Measurements from ENCODE around the gene CRYBB3.
"Not testable (repeated sequence)": the region's sequence is repeated elsewhere in the genome, so short reads cannot be mapped to it uniquely, and the experiment has no call there.

The CRYBB3 gene

GRCh38 chr22:25169278-25170031 is 30.2 kb upstream of the CRYBB3 start:
- no peak overlapping the region for H3K27ac Mint-ChIP-seq
- H3K36me3 Mint-ChIP-seq = no peaks in the 10 kb centered on the region
- no peaks in the 10 kb centered on the region for H3K27me3 Mint-ChIP-seq
- H3K9me3 Mint-ChIP-seq = no peaks in the 10 kb centered on the region
- no peak overlapping the region for H3K4me3 Mint-ChIP-seq
- H3K4me1 Mint-ChIP-seq = no peaks in the 10 kb centered on the region

GRCh38 chr22:25170426-25170980 is 29.2 kb upstream of the CRYBB3 start:
- no peak overlapping the region for H3K27ac Mint-ChIP-seq
- no peaks in the 10 kb centered on the region for H3K27me3 Mint-ChIP-seq

GRCh38 chr22:25172153-25172552 is 27.5 kb upstream of the CRYBB3 start:
- H3K27me3 Mint-ChIP-seq = no peaks in the 10 kb centered on the region

More at GRCh38 chr22:25170426-25170980, 29.2 kb upstream of the CRYBB3 start:
- no peaks in the 10 kb centered on the region for H3K4me1 Mint-ChIP-seq
- no peaks in the 10 kb centered on the region for H3K9me3 Mint-ChIP-seq
- H3K4me3 Mint-ChIP-seq = no peak overlapping the region
- H3K36me3 Mint-ChIP-seq = peaks cover 3% of the 10 kb centered on the region

GRCh38 chr22:25174156-25174887 is 25.3 kb upstream of the CRYBB3 start:
- peaks cover 6% of the 10 kb centered on the region for H3K36me3 Mint-ChIP-seq
- H3K27me3 Mint-ChIP-seq = no peaks in the 10 kb centered on the region
- H3K9me3 Mint-ChIP-seq = no peaks in the 10 kb centered on the region
- H3K27ac Mint-ChIP-seq = no peak overlapping the region
- H3K4me1 Mint-ChIP-seq = no peaks in the 10 kb centered on the region
- no peak overlapping the region for H3K4me3 Mint-ChIP-seq

More at GRCh38 chr22:25172153-25172552, 27.5 kb upstream of the CRYBB3 start:
- peaks cover 6% of the 10 kb centered on the region for H3K36me3 Mint-ChIP-seq
- H3K27ac Mint-ChIP-seq = no peak overlapping the region
- no peaks in the 10 kb centered on the region for H3K9me3 Mint-ChIP-seq
- H3K4me1 Mint-ChIP-seq = no peaks in the 10 kb centered on the region
- no peak overlapping the region for H3K4me3 Mint-ChIP-seq

- no peak overlapping the region for H3K4me3 Mint-ChIP-seq
Measured at GRCh38 chr22:25174888-25175411, 24.7 kb upstream of the CRYBB3 start.

GRCh38 chr22:25176175-25176574 is 23.5 kb upstream of the CRYBB3 start:
- Mint-ChIP-seq H3K27ac (no peak overlapping the region), H3K36me3 (peaks cover 14% of the 10 kb centered on the region)

More at GRCh38 chr22:25174888-25175411, 24.7 kb upstream of the CRYBB3 start:
- peaks cover 13% of the 10 kb centered on the region for H3K36me3 Mint-ChIP-seq
- H3K27me3 Mint-ChIP-seq = no peaks in the 10 kb centered on the region
- H3K27ac Mint-ChIP-seq = no peak overlapping the region
- H3K4me1 Mint-ChIP-seq = no peaks in the 10 kb centered on the region
- no peaks in the 10 kb centered on the region for H3K9me3 Mint-ChIP-seq

GRCh38 chr22:25176799-25177198 is 22.9 kb upstream of the CRYBB3 start:
- Mint-ChIP-seq H3K27me3 (no peaks in the 10 kb centered on the region), H3K4me1 (no peaks in the 10 kb centered on the region), H3K36me3 (peaks cover 14% of the 10 kb centered on the region), H3K9me3 (no peaks in the 10 kb centered on the region), H3K27ac (no peak overlapping the region), H3K4me3 (no peak overlapping the region)

More at GRCh38 chr22:25176175-25176574, 23.5 kb upstream of the CRYBB3 start:
- no peaks in the 10 kb centered on the region for H3K9me3 Mint-ChIP-seq
- H3K4me3 Mint-ChIP-seq = no peak overlapping the region
- H3K27me3 Mint-ChIP-seq = no peaks in the 10 kb centered on the region
- no peaks in the 10 kb centered on the region for H3K4me1 Mint-ChIP-seq

- no peak overlapping the region for H3K4me3 Mint-ChIP-seq
- no peaks in the 10 kb centered on the region for H3K9me3 Mint-ChIP-seq
- no peaks in the 10 kb centered on the region for H3K27me3 Mint-ChIP-seq
- peaks cover 15% of the 10 kb centered on the region for H3K36me3 Mint-ChIP-seq
- H3K4me1 Mint-ChIP-seq = no peaks in the 10 kb centered on the region
- H3K27ac Mint-ChIP-seq = no peak overlapping the region
Measured at GRCh38 chr22:25177226-25177625, 22.4 kb upstream of the CRYBB3 start.

GRCh38 chr22:25177895-25178294 is 21.8 kb upstream of the CRYBB3 start:
- Mint-ChIP-seq H3K4me3 (no peak overlapping the region), H3K27me3 (no peaks in the 10 kb centered on the region), H3K36me3 (peaks cover 16% of the 10 kb centered on the region), H3K9me3 (no peaks in the 10 kb centered on the region), H3K4me1 (no peaks in the 10 kb centered on the region), H3K27ac (no peak overlapping the region)

- H3K27me3 Mint-ChIP-seq, H3K4me3 Mint-ChIP-seq, H3K9me3 Mint-ChIP-seq, H3K4me1 Mint-ChIP-seq, H3K27ac Mint-ChIP-seq: not testable (repeated sequence)
- H3K36me3 Mint-ChIP-seq = peaks cover 16% of the 10 kb centered on the region
Measured at GRCh38 chr22:25178348-25178747, 21.3 kb upstream of the CRYBB3 start.

- H3K4me1 Mint-ChIP-seq, H3K9me3 Mint-ChIP-seq, H3K4me3 Mint-ChIP-seq, H3K27me3 Mint-ChIP-seq, H3K27ac Mint-ChIP-seq: not testable (repeated sequence)
- H3K36me3 Mint-ChIP-seq = peaks cover 16% of the 10 kb centered on the region
Measured at GRCh38 chr22:25178869-25179631, 20.6 kb upstream of the CRYBB3 start.

- Mint-ChIP-seq H3K27me3 (no peaks in the 10 kb centered on the region), H3K9me3 (no peaks in the 10 kb centered on the region), H3K27ac (no peak overlapping the region), H3K4me1 (no peaks in the 10 kb centered on the region), H3K4me3 (no peak overlapping the region), H3K36me3 (peaks cover 10% of the 10 kb centered on the region)
Measured at GRCh38 chr22:25182131-25183110, 17.2 kb upstream of the CRYBB3 start.

GRCh38 chr22:25183949-25184619 is 15.6 kb upstream of the CRYBB3 start:
- no peak overlapping the region for H3K27ac Mint-ChIP-seq
- H3K27me3 Mint-ChIP-seq = no peaks in the 10 kb centered on the region
- H3K4me3 Mint-ChIP-seq = no peak overlapping the region
- no peaks in the 10 kb centered on the region for H3K9me3 Mint-ChIP-seq
- no peaks in the 10 kb centered on the region for H3K4me1 Mint-ChIP-seq
- peaks cover 10% of the 10 kb centered on the region for H3K36me3 Mint-ChIP-seq

- no peak overlapping the region for H3K4me3 Mint-ChIP-seq
Measured at GRCh38 chr22:25186140-25186539, 13.5 kb upstream of the CRYBB3 start.

More at GRCh38 chr22:25186140-25186539, 13.5 kb upstream of the CRYBB3 start:
- Mint-ChIP-seq H3K27me3 (no peaks in the 10 kb centered on the region), H3K36me3 (peaks cover 4% of the 10 kb centered on the region), H3K27ac (no peak overlapping the region), H3K4me1 (no peaks in the 10 kb centered on the region), H3K9me3 (no peaks in the 10 kb centered on the region)
